MM.1S (cell line): ENCODE measurements around the gene PAPSS2.

Source experiments
- DNase-seq: peaks from one replicate; pipeline ENCODE4 v3.0.0-alpha.2; 2015
- H2AFZ ChIP-seq: fragments of 300-600 bp; sonication (generic); 2 replicates; pipeline ENCODE4 v1.6.0; 2016; ENCODE audit warnings: antibody characterized with exemption, low read length
- H3F3A ChIP-seq: fragments of 300-600 bp; sonication (generic); 2 replicates; pipeline ENCODE4 v1.6.1; 2016; ENCODE audit warnings: mild to moderate bottlenecking, antibody characterized with exemption, low read length, moderate library complexity, mixed read lengths; ENCODE audit not compliant: insufficient read depth
- H3K27ac ChIP-seq: fragments of 300-600 bp; sonication (generic); 2 replicates; pipeline ENCODE4 v1.5.1; 2016; ENCODE audit warnings: mild to moderate bottlenecking, low read length
- H3K27me3 ChIP-seq: fragments of 300-600 bp; sonication (generic); replicated peaks from 2 replicates; pipeline ENCODE4 v1.6.0; 2016; ENCODE audit warnings: low read length; ENCODE audit not compliant: insufficient read depth
- H3K36me3 ChIP-seq: fragments of 300-600 bp; sonication (generic); replicated peaks from 2 replicates; pipeline ENCODE4 v1.6.1; 2016; ENCODE audit warnings: mild to moderate bottlenecking, low read length, mixed read lengths; ENCODE audit not compliant: insufficient read depth
- H3K4me1 ChIP-seq: fragments of 300-600 bp; sonication (generic); 2 replicates; pipeline ENCODE4 v1.6.1; 2016; ENCODE audit warnings: low read length, mixed read lengths
- H3K4me2 ChIP-seq: fragments of 300-600 bp; sonication (generic); 2 replicates; pipeline ENCODE4 v1.6.0; 2016; ENCODE audit warnings: low read depth, low read length
- H3K4me3 ChIP-seq: fragments of 300-600 bp; sonication (generic); 2 replicates; pipeline ENCODE4 v1.5.1; 2016; ENCODE audit warnings: low read length, mixed read lengths
- H3K79me2 ChIP-seq: fragments of 300-600 bp; sonication (generic); 2 replicates; pipeline ENCODE4 v1.6.1; 2016; ENCODE audit warnings: mixed run types, low read length, mixed read lengths
- H3K9ac ChIP-seq: fragments of 300-600 bp; sonication (generic); 2 replicates; pipeline ENCODE4 v1.6.1; 2016; ENCODE audit warnings: low read length, mixed read lengths
- H3K9me2 ChIP-seq: fragments of 300-600 bp; sonication (generic); replicated peaks from 2 replicates; pipeline ENCODE4 v1.6.1; 2016; ENCODE audit warnings: mild to moderate bottlenecking, low read length, mixed read lengths; ENCODE audit not compliant: insufficient read depth
- H3K9me3 ChIP-seq: fragments of 300-600 bp; sonication (generic); replicated peaks from 2 replicates; pipeline ENCODE4 v1.6.1; 2016; ENCODE audit warnings: mild to moderate bottlenecking, low read length, mixed read lengths; ENCODE audit not compliant: insufficient read depth
- H4K20me1 ChIP-seq: fragments of 300-600 bp; sonication (generic); 2 replicates; pipeline ENCODE4 v1.6.1; 2016; ENCODE audit warnings: mild to moderate bottlenecking, low read length, moderate library complexity, mixed read lengths; ENCODE audit not compliant: insufficient read depth
- EZH2 ChIP-seq: fragments of 300-600 bp; sonication (generic); optimal IDR thresholded peaks from 2 replicates; pipeline ENCODE3; 2017; ENCODE audit warnings: low read depth, mild to moderate bottlenecking, antibody characterized with exemption, low read length, mixed read lengths
- EZH2phosphoT487 ChIP-seq: fragments of 300-600 bp; sonication (generic); IDR thresholded peaks from 2 replicates; pipeline ENCODE4 v1.6.1; 2018; ENCODE audit warnings: antibody characterized with exemption, low read length
- TF ChIP-seq, protein P1 (sequence below): fragments of 300-600 bp; sonication (generic); IDR thresholded peaks from 2 replicates; pipeline ENCODE4 v1.5.1; 2016; ENCODE audit warnings: antibody characterized with exemption, low read length, mixed read lengths

Gene PAPSS2

DNA sequence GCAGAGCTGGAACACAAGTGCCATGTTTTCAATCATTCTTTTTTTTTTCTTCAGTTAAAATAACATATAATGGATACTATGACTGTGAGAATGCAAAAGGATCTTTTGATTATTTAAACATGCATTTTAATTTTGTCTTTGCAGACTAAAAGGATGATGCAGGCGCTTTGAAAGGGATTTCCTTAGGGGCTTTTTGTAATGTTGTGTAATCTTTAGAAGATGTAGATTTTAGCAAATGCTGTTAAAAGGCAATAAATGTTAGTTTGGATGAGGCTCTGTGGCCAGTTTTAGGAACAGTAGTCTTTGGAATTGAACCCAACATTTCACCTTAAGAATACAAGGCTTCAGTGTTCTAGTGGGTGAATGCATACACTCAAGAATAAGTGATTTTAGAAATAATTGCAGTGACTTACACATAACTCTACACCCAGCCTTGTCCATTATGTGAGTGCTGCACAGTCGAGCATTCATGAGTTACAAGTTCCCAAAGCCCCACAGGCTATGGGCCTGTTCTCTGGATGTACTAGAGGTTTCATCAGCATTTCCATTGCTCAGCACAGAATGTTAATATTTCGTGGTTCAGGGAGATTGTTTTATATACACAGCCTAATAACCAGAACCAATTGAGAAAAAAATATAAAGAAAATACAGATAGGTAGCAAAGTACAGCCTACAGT lies 11.6 kb downstream of the PAPSS2 start:
- Histone ChIP-seq H4K20me1 (no peaks in the 10 kb centered on the region), H3K4me3 (no peak overlapping the region), H3K9me2 (no peaks in the 10 kb centered on the region), H3K36me3 (no peaks in the 10 kb centered on the region), H3F3A (no peaks in the 10 kb centered on the region), H3K27ac (no peak overlapping the region), H3K79me2 (no peaks in the 10 kb centered on the region), H3K4me2 (no peak overlapping the region), H3K9ac (no peak overlapping the region), H3K4me1 (no peaks in the 10 kb centered on the region), H2AFZ (no peak overlapping the region), H3K9me3 (no peaks in the 10 kb centered on the region), H3K27me3 (no peaks in the 10 kb centered on the region)
- TF ChIP-seq, protein P1, sequence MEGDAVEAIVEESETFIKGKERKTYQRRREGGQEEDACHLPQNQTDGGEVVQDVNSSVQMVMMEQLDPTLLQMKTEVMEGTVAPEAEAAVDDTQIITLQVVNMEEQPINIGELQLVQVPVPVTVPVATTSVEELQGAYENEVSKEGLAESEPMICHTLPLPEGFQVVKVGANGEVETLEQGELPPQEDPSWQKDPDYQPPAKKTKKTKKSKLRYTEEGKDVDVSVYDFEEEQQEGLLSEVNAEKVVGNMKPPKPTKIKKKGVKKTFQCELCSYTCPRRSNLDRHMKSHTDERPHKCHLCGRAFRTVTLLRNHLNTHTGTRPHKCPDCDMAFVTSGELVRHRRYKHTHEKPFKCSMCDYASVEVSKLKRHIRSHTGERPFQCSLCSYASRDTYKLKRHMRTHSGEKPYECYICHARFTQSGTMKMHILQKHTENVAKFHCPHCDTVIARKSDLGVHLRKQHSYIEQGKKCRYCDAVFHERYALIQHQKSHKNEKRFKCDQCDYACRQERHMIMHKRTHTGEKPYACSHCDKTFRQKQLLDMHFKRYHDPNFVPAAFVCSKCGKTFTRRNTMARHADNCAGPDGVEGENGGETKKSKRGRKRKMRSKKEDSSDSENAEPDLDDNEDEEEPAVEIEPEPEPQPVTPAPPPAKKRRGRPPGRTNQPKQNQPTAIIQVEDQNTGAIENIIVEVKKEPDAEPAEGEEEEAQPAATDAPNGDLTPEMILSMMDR: no peak
- TF ChIP-seq EZH2phosphoT487 (no peak), EZH2 (no peak)
- no peak for DNase-seq

DNA sequence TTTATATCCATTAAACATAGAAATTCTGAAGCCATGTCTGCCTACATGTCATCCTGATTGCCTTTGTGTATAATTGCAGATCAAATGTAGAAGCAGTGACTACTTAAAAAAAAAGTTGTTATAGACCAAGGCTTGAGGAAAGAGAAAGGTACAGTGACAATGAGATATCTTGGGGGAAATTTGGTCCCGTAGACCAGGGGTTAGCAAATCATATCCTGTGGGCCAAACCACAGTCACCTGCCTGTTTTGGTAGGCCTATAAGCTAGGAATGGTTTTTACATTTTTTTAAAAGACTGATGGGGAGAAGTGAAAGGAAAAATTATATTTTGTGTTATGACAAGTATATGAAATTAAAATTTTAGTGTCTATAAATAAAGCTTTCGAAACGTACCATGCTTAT lies 12.9 kb downstream of the PAPSS2 start:
- Histone ChIP-seq H3K9me3 (no peaks in the 10 kb centered on the region), H3K9me2 (no peaks in the 10 kb centered on the region), H3K4me3 (no peak overlapping the region), H3K9ac (no peak overlapping the region), H3F3A (no peaks in the 10 kb centered on the region), H3K36me3 (no peaks in the 10 kb centered on the region), H3K4me2 (no peak overlapping the region), H2AFZ (no peak overlapping the region), H4K20me1 (no peaks in the 10 kb centered on the region), H3K4me1 (no peaks in the 10 kb centered on the region), H3K27ac (no peak overlapping the region), H3K27me3 (no peaks in the 10 kb centered on the region), H3K79me2 (no peaks in the 10 kb centered on the region)
- TF ChIP-seq EZH2phosphoT487 (no peak), EZH2 (no peak)
- TF ChIP-seq, protein P1: no peak
- no peak for DNase-seq

DNA sequence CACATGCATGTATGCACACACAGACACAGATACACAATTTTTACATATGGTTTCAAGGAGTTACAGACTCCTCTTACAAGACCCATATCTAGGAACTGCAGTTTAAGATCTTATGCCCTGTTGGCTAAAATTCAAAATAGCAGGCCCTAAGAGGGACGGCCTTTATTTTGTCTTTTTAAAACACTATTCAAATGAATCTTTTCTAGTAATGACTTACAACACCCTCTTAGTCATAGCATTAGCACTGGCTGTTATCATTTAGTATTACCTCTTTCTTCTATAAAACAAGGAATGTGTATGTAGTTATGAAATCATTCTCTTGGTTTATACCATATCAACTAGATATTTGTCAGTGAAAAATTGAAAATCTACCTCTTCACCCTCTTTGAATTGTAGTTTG lies 15.3 kb downstream of the PAPSS2 start:
- H3F3A ChIP-seq: no peaks in the 10 kb centered on the region
- no peak overlapping the region for H3K4me3 ChIP-seq
- no peaks in the 10 kb centered on the region for H3K9me2 ChIP-seq
- H3K36me3 ChIP-seq: no peaks in the 10 kb centered on the region
- DNase-seq: no peak
- H3K4me2 ChIP-seq: no peak overlapping the region
- no peak overlapping the region for H2AFZ ChIP-seq
- H3K4me1 ChIP-seq: no peaks in the 10 kb centered on the region
- no peak overlapping the region for H3K27ac ChIP-seq
- TF ChIP-seq EZH2 (no peak), EZH2phosphoT487 (no peak)
- TF ChIP-seq, protein P1: no peak
- H3K27me3 ChIP-seq: no peaks in the 10 kb centered on the region
- no peaks in the 10 kb centered on the region for H3K9me3 ChIP-seq
- no peaks in the 10 kb centered on the region for H3K79me2 ChIP-seq
- no peaks in the 10 kb centered on the region for H4K20me1 ChIP-seq
- H3K9ac ChIP-seq: no peak overlapping the region
